Body of pancreas (tissue), 4 donors: Measurements from ENCODE around the gene FARS2.

Experiments used
- CTCF ChIP-seq, 7 experiments: fragments of 450-650 bp in 4 of 7; fragments of 200-600 bp in 3 of 7; sonication (generic) in 3 of 7; IDR thresholded peaks; one replicate each; pipeline ENCODE4 v1.5.1; 2016 to 2019; ENCODE audit warnings: antibody characterized with exemption in 7 of 7
- POLR2A ChIP-seq, 3 donors: fragments of 450-650 bp; IDR thresholded peaks; one replicate each; pipeline ENCODE4 v1.6.1; 2016; ENCODE audit warnings: antibody characterized with exemption in 3 of 3, mild to moderate bottlenecking in 2 of 3

GRCh38 chr6:5730585-5731263 is 469.4 kb downstream of the FARS2 start:
- TF ChIP-seq CTCF (IDR thresholded peaks at IDR 0.05) (no peak), POLR2A (IDR thresholded peaks at IDR 0.05) (no peak)
